GM18498 (cell line): ENCODE results near the gene TUBGCP2.

Experiments
- ATAC-seq: cut with Tn5 transposase; IDR thresholded peaks from one replicate; pipeline ENCODE4 v1.9.1; 2021; ENCODE audit warnings: mild to moderate bottlenecking, moderate library complexity; ENCODE audit not compliant: unreplicated experiment

Gene TUBGCP2

DNA sequence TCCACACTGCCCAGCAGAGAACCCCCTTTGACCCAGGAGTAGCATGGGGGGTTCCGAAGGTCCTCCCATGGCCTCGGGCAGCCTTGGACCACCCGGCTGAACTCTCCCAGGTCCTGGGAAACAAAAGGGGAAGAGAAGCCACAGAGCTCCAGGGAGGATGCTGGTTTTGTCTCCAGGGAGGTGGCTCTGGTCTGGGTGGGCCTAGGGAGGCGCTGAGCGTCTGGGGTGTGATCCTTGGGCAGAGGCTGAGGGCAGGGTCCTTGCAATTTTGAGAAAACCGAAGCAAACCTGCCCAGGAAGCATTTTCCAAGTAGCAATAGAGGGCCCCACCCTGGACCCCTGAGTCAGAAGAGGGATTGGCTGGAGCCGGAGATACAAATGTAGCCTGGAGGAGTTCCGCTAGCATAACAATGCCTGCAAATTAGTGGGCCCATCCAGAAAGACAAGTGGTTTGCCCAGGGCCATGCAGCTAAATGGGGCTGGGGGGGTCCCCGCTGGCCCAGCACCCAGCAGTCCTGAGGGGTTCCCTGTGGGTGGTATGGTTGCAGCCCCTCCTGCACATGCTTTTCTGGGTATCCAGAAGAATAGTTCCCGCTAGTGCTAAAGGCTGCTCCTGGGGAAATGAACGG, 76.6 kb downstream of the TUBGCP2 start:
- no peak for ATAC-seq

DNA sequence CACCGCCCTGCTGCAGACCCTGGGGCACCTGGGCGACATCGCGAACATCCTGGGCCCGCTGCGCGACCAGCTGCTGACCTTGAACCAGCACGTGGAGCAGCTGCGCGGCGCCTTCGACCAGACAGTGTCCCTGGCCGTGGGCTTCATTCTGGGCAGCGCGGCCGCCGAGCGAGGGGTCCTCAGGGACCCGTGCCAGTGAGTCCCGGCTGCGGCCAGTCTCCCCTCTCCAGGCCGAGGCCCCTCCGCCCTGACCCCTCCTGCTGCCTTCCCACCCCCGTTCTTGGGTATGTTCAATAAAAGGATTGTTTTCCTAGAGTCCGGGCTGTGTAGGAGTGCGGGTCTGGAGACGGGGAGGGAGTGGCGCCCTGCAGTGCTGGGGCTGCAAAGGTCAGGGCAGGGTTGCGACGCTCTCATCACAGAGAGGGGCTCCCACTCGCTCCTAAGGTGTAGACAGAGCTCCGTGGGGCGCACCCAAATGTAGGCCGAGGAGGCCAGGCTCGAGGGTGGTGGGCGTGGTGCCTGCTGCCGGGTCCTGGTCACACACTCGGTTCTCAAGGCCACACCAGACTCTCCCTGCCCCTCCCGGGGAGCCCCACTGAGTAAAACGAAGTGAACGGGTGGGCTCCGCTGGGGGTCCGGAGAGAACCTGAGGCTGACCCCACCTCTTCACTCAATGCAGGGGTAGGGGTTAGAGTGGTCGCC, 77.3 kb downstream of the TUBGCP2 start:
- ATAC-seq = no peak

DNA sequence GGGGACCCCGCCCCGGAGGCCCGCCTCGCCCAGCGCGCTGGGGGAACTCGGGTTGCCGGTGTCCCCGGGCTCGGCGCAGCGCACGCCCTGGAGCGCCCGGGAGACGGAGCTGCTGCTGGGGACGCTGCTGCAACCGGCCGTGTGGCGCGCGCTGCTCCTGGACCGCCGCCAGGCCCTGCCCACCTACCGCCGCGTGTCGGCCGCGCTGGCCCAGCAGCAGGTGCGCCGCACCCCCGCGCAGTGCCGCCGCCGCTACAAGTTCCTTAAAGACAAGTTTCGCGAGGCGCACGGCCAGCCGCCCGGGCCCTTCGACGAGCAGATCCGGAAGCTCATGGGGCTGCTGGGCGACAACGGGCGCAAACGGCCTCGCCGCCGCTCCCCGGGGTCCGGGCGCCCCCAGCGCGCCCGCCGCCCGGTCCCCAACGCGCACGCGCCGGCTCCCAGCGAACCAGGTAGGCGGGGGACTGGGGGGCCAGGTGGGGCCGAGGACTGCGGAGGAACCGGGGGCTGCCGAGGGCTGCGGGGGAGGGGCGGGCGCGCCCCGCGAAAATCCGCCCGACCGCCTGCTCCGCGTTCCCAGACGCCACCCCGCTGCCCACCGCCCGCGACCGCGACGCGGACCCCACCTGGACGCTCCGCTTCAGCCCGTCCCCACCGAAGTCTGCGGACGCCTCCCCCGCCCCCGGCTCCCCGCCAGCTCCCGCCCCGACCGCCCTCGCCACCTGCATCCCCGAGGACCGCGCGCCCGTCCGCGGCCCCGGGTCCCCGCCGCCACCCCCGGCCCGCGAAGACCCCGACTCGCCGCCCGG, 78.1 kb downstream of the TUBGCP2 start:
- no peak for ATAC-seq

DNA sequence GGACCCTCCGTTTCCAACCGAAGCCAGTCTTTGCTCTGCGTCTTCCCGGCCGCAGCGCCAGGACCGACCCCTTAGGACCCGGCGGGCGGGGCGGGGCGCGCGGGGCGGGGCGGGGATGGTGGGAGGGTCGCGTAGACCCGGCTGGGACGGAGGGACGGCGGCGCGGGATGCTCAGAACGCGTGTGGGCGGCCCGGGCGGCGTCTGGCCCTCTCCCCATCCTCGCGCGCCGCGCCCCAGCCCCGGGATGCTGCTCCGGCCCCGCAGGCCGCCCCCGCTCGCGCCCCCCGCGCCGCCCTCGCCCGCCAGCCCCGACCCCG, 78.7 kb downstream of the TUBGCP2 start, which contains the start of gene UTF1:
Gene UTF1, plus strand, starts transcription at position 174 of the 318 bp plus-strand sequence. Its CDS starts 72 bp downstream, at position 246.
- no peak for ATAC-seq

DNA sequence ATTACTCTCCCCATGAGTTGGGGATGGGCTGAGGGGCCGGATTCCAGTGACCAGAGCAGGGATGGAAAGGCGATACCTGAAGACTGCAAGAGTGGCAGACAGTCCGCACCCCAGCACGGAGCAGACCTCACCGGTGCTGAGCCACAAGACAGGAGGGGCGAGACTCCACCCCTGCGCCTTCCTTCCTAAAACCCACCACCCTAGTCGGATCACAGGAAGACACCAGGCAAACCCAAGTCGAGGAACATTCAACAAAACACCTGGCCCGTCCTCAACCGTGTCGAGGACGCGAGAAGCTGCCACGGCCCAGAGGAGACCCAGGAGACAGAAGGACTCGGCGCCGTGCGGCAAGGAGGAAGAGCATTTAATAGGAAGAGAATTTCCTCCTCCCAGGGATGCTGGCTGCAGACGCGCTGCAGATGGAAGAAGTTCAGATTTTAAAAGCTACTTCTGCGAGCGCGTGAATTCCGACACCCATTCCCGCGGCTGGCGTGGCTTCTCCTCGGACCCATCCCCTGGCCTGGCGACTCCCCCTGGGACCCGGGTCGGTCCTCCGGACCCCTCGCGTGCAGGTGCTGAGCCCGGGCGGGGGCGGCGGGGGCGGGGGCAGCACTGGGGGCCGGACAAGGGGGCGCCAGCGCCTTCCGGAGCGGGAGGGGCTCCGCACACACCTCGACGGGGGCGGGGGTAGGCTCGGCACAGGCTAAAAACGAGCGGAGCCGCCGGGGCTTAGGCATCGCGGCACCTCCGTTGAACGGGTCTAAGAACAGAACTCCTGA, 79.2 kb downstream of the TUBGCP2 start:
- ATAC-seq = no peak
